ENCODE data around the gene CYBB. TPM values are rescaled to one million over a fixed set of nuclear protein-coding genes. Genes with fewer than 3 reads are reported as not detected.

The CYBB gene
- total RNA-seq, 1 donor from 2014 or later, result not detected

GRCh38 chrX:37816766-37817165 is 36.9 kb downstream of the CYBB start:
- Mint-ChIP-seq H3K36me3 (ENCODE audit: unreplicated experiment) (no peaks in the 10 kb centered on the region), H3K9me3 (ENCODE audit: unreplicated experiment) (peaks cover 4% of the 10 kb centered on the region), H3K4me1 (ENCODE audit: unreplicated experiment) (no peaks in the 10 kb centered on the region), H3K27me3 (ENCODE audit: unreplicated experiment) (peaks cover 21% of the 10 kb centered on the region), H3K27ac (ENCODE audit: unreplicated experiment) (no peak overlapping the region), H3K4me3 (ENCODE audit: unreplicated experiment) (no peak overlapping the region)
- no peak for DNase-seq (ENCODE audit: extremely low spot score, unreplicated experiment)
- no peak for TF ChIP-seq CTCF (IDR thresholded peaks at IDR 0.05)

GRCh38 chrX:37817176-37817575 is 37.3 kb downstream of the CYBB start:
- TF ChIP-seq CTCF (IDR thresholded peaks at IDR 0.05), result no peak
- H3K27me3 Mint-ChIP-seq (ENCODE audit: unreplicated experiment), result peaks cover 17% of the 10 kb centered on the region
- no peak overlapping the region for H3K4me3 Mint-ChIP-seq (ENCODE audit: unreplicated experiment)
- H3K36me3 Mint-ChIP-seq (ENCODE audit: unreplicated experiment), result no peaks in the 10 kb centered on the region
- H3K27ac Mint-ChIP-seq (ENCODE audit: unreplicated experiment), result no peak overlapping the region
- DNase-seq (ENCODE audit: extremely low spot score, unreplicated experiment), result no peak
- H3K4me1 Mint-ChIP-seq (ENCODE audit: unreplicated experiment), result no peaks in the 10 kb centered on the region
- peaks cover under 1% of the 10 kb centered on the region for H3K9me3 Mint-ChIP-seq (ENCODE audit: unreplicated experiment)

GRCh38 chrX:37817579-37817978 is 37.7 kb downstream of the CYBB start:
- Mint-ChIP-seq H3K27ac (ENCODE audit: unreplicated experiment) (no peak overlapping the region), H3K4me3 (ENCODE audit: unreplicated experiment) (no peak overlapping the region), H3K27me3 (ENCODE audit: unreplicated experiment) (peaks cover 17% of the 10 kb centered on the region), H3K9me3 (ENCODE audit: unreplicated experiment) (no peaks in the 10 kb centered on the region), H3K36me3 (ENCODE audit: unreplicated experiment) (no peaks in the 10 kb centered on the region), H3K4me1 (ENCODE audit: unreplicated experiment) (no peaks in the 10 kb centered on the region)
- DNase-seq (ENCODE audit: extremely low spot score, unreplicated experiment), result no peak
- TF ChIP-seq CTCF (IDR thresholded peaks at IDR 0.05), result no peak

- H3K4me1 Mint-ChIP-seq (ENCODE audit: unreplicated experiment), result no peaks in the 10 kb centered on the region
- DNase-seq (ENCODE audit: extremely low spot score, unreplicated experiment), result no peak
- TF ChIP-seq CTCF (IDR thresholded peaks at IDR 0.05), result no peak
- no peaks in the 10 kb centered on the region for H3K36me3 Mint-ChIP-seq (ENCODE audit: unreplicated experiment)
- H3K27me3 Mint-ChIP-seq (ENCODE audit: unreplicated experiment), result peaks cover 16% of the 10 kb centered on the region
- H3K27ac Mint-ChIP-seq (ENCODE audit: unreplicated experiment), result no peak overlapping the region
- no peak overlapping the region for H3K4me3 Mint-ChIP-seq (ENCODE audit: unreplicated experiment)
- H3K9me3 Mint-ChIP-seq (ENCODE audit: unreplicated experiment), result no peaks in the 10 kb centered on the region
These were observed 38.2 kb downstream of the CYBB start for GRCh38 chrX:37818031-37818430.

- H3K27me3 Mint-ChIP-seq (ENCODE audit: unreplicated experiment), result peaks cover 13% of the 10 kb centered on the region
- no peaks in the 10 kb centered on the region for H3K36me3 Mint-ChIP-seq (ENCODE audit: unreplicated experiment)
- H3K4me3 Mint-ChIP-seq (ENCODE audit: unreplicated experiment), result no peak overlapping the region
- TF ChIP-seq CTCF (IDR thresholded peaks at IDR 0.05), result no peak
- DNase-seq (ENCODE audit: extremely low spot score, unreplicated experiment), result no peak
- H3K9me3 Mint-ChIP-seq (ENCODE audit: unreplicated experiment), result no peaks in the 10 kb centered on the region
- no peak overlapping the region for H3K27ac Mint-ChIP-seq (ENCODE audit: unreplicated experiment)
- no peaks in the 10 kb centered on the region for H3K4me1 Mint-ChIP-seq (ENCODE audit: unreplicated experiment)
These were observed 40.8 kb downstream of the CYBB start for GRCh38 chrX:37820646-37821045.
